Endothelial cell of umbilical vein (primary cell): Measurements from ENCODE around the gene GEMIN7. TPM values are rescaled to one million over a fixed set of nuclear protein-coding genes. Genes with fewer than 3 reads are reported as not detected.

Source experiments
- BruUV-seq: library from RNA; stranded (reverse); fragments of 400-500 nt; replicated peaks from 2 replicates; lab custom pipeline; 2021; lab: Mats Ljungman, UMichigan
- CTCF ChIA-PET: fragments of 300-600, 350-600 bp; sonication (Branson Sonifier 250); formaldehyde crosslinking; loops from one replicate; lab custom pipeline; 2021; ENCODE audit warnings: antibody characterized with exemption, inconsistent platforms; lab: Charles Lee
- POLR2A ChIA-PET: fragments of 300-600, 350-600 bp; sonication (Branson Sonifier 250); formaldehyde crosslinking; loops from one replicate; lab custom pipeline; 2021; ENCODE audit warnings: antibody characterized with exemption, inconsistent platforms; lab: Charles Lee
- DNase-seq: peaks from one replicate; pipeline ENCODE4 v3.0.0-alpha.2; 2011; ENCODE audit warnings: low read depth, low spot score
- FAIRE-seq: peaks from 2 replicates; lab custom pipeline; 2011; peaks lifted over from hg19 to GRCh38; lab: Jason Lieb, UNC
- H2AFZ ChIP-seq: 2 replicates; pipeline ENCODE4 v1.6.0; 2012; ENCODE audit warnings: low read depth, low read length, control low read depth, inconsistent platforms
- H3K27ac ChIP-seq: 2 replicates; pipeline ENCODE4 v1.5.1; 2011; ENCODE audit warnings: low read depth, mild to moderate bottlenecking, control low read depth, low read length, moderate library complexity; ENCODE audit not compliant: insufficient read depth
- H3K27me3 ChIP-seq, 2 experiments: 2 replicates each; pipeline versions ENCODE4 v1.6.0 to v1.6.1; 2011; ENCODE audit warnings: low read length in 2 of 2, mixed read lengths in 1 of 2; ENCODE audit not compliant: control insufficient read depth in 2 of 2, insufficient read depth in 2 of 2
- H3K36me3 ChIP-seq, 2 experiments: 2 replicates in 1 of 2; 3 replicates in 1 of 2; pipeline ENCODE4 v1.5.1; 2011; ENCODE audit warnings: low read length in 2 of 2, mild to moderate bottlenecking in 1 of 2, moderate library complexity in 1 of 2; ENCODE audit not compliant: control insufficient read depth in 2 of 2, insufficient read depth in 2 of 2; ENCODE audit errors: extremely low read depth in 1 of 2
- H3K4me1 ChIP-seq: 3 replicates; pipeline ENCODE4 v1.5.1; 2011; ENCODE audit warnings: mild to moderate bottlenecking, low read length; ENCODE audit not compliant: control insufficient read depth, insufficient read depth; ENCODE audit errors: extremely low read depth
- H3K4me2 ChIP-seq: 2 replicates; pipeline ENCODE4 v1.6.1; 2011; ENCODE audit warnings: low read length, control low read depth, mixed read lengths; ENCODE audit not compliant: insufficient read depth
- H3K4me3 ChIP-seq, 3 experiments: fragments of 200-600 bp in 1 of 3; sonication (generic), shearing (Covaris generic) in 1 of 3; replicated peaks in 1 of 3; 2 replicates each; pipeline ENCODE4 v1.5.1; 2011 to 2016; ENCODE audit warnings: control low read depth in 3 of 3, low read length in 3 of 3, mild to moderate bottlenecking in 2 of 3, inconsistent platforms in 1 of 3, low read depth in 1 of 3, moderate library complexity in 1 of 3; ENCODE audit not compliant: insufficient read depth in 1 of 3
- H3K79me2 ChIP-seq: 2 replicates; pipeline ENCODE4 v1.6.0; 2012; ENCODE audit warnings: low read length, inconsistent platforms; ENCODE audit not compliant: control insufficient read depth, insufficient read depth
- H3K9ac ChIP-seq: replicated peaks from 2 replicates; pipeline ENCODE3; 2011; ENCODE audit warnings: low read length, control low read depth; ENCODE audit not compliant: insufficient read depth; ENCODE audit errors: extremely low read depth
- H3K9me1 ChIP-seq: replicated peaks from 3 replicates; pipeline ENCODE4 v1.6.0; 2011; ENCODE audit warnings: mild to moderate bottlenecking, low read length; ENCODE audit not compliant: control insufficient read depth, insufficient read depth; ENCODE audit errors: extremely low read depth
- H3K9me3 ChIP-seq: replicated peaks from 2 replicates; pipeline ENCODE4 v1.5.1; 2012; ENCODE audit warnings: low read length, inconsistent platforms; ENCODE audit not compliant: control insufficient read depth, insufficient read depth
- H4K20me1 ChIP-seq: replicated peaks from 2 replicates; pipeline ENCODE3; 2011; ENCODE audit warnings: mild to moderate bottlenecking, low read length; ENCODE audit not compliant: control insufficient read depth, insufficient read depth; ENCODE audit errors: extremely low read depth
- CTCF ChIP-seq, 2 donors: IDR thresholded peaks; 1 replicate in 1 of 2; 2 replicates in 1 of 2; pipeline ENCODE4 v1.5.1; 2011; ENCODE audit warnings: low read length in 2 of 2, mild to moderate bottlenecking in 2 of 2, moderate library complexity in 2 of 2, control low read depth in 1 of 2, inconsistent platforms in 1 of 2, low read depth in 1 of 2; ENCODE audit not compliant: insufficient read depth in 1 of 2; ENCODE audit errors: extremely low read depth in 1 of 2
- EZH2 ChIP-seq: IDR thresholded peaks from 2 replicates; pipeline ENCODE4 v1.6.1; 2012; ENCODE audit warnings: borderline replicate concordance, low read depth, mild to moderate bottlenecking, moderate library complexity, low read length, inconsistent platforms; ENCODE audit not compliant: severe bottlenecking
- FOS ChIP-seq: IDR thresholded peaks from 2 replicates; pipeline ENCODE4 v1.6.1; 2011; ENCODE audit warnings: mild to moderate bottlenecking, low read length, moderate library complexity, borderline replicate concordance; ENCODE audit not compliant: insufficient read depth
- GATA2 ChIP-seq: IDR thresholded peaks from 2 replicates; pipeline ENCODE4 v1.7.0; 2011; ENCODE audit warnings: low read depth, mild to moderate bottlenecking, moderate library complexity, mixed read lengths, low read length; ENCODE audit not compliant: insufficient read length, insufficient read depth
- JUN ChIP-seq: IDR thresholded peaks from 2 replicates; pipeline ENCODE4 v1.6.1; 2011; ENCODE audit warnings: borderline replicate concordance, low read depth; ENCODE audit not compliant: insufficient read length, insufficient read depth
- MAX ChIP-seq: IDR thresholded peaks from 2 replicates; pipeline ENCODE4 v1.6.1; 2011; ENCODE audit not compliant: insufficient read depth, insufficient read length
- MYC ChIP-seq: IDR thresholded peaks from one replicate; pipeline ENCODE4 v1.6.1; 2011; ENCODE audit warnings: mild to moderate bottlenecking, low read depth, low read length
- POLR2A ChIP-seq: IDR thresholded peaks from 2 replicates; pipeline ENCODE4 v1.6.1; 2012; ENCODE audit warnings: low read depth, mild to moderate bottlenecking, control low read depth, low read length
- dilution Hi-C: fragments of 300-500 bp; cut with MboI; formaldehyde crosslinking; loops from one replicate; pipeline ENCODE4 v1.15.0; 2019; ENCODE audit warnings: low sequenced_read_pairs; ENCODE audit not compliant: extremely low pct_ligation_motif_present
- intact Hi-C: fragments of 100-400 bp; cut with micrococcal nuclease; formaldehyde crosslinking; loops from one replicate; pipeline ENCODE4 v1.10.0; 2022
- polyA plus RNA-seq, 4 experiments: library from polyadenylated mRNA; depleted of rRNA in 3 of 4; stranded (reverse) in 3 of 4; unstranded in 1 of 4; fragments of >200 nt; gene quantifications; 2 replicates each; pipeline versions ENCODE4 v1.2.1 to v1.2.3, GENCODE V29; 2011 to 2012; ENCODE audit warnings: missing spikeins in 1 of 4
- total RNA-seq: library from RNA; stranded (reverse); gene quantifications from 2 replicates; pipeline ENCODE4 v1.2.3, GENCODE V29; 2021

GEMIN7 gene
- total and polyA plus RNA-seq, 2 donors (not counting 3 experiments of a cell fraction or from before 2014, with no cell fraction given), result 34.2 to 53.7 TPM

GRCh38 chr19:45061965-45062364, 17.1 kb upstream of the GEMIN7 start:
- Histone ChIP-seq H3K79me2 (no peaks in the 10 kb centered on the region), H4K20me1 (no peaks in the 10 kb centered on the region), H3K9ac (no peak overlapping the region), H3K27ac (no peak overlapping the region), H3K36me3 (peaks cover 14 to 69% of the 10 kb centered on the region in 2 experiments), H3K4me1 (no peaks in the 10 kb centered on the region), H3K9me1 (no peaks in the 10 kb centered on the region), H3K27me3 (no peaks in the 10 kb centered on the region), H3K4me3 (no peak overlapping the region), H3K4me2 (no peak overlapping the region), H3K9me3 (no peaks in the 10 kb centered on the region), H2AFZ (no peak overlapping the region)
- ChIA-PET POLR2A (no interaction called here), CTCF (no interaction called here)
- TF ChIP-seq JUN (no peak), CTCF (IDR thresholded peaks at IDR 0.05; ENCODE audit: extremely low read depth in 1 of 2, insufficient read depth in 1 of 2, low read depth in 1 of 2, low read length in 2 of 2) (no peak), MAX (no peak), FOS (no peak), EZH2 (no peak), GATA2 (no peak), POLR2A (no peak), MYC (no peak)
- dilution Hi-C loops (no loop called here), intact Hi-C loops (no loop called here)
- FAIRE-seq (no peak), DNase-seq (no peak)
- BruUV-seq, result no TSS peak
